Fibroblast of lung (primary cell): ENCODE data around the gene SNRK. TPM values are rescaled to one million over a fixed set of nuclear protein-coding genes. Genes with fewer than 3 reads are reported as not detected.

Experiments
- DNase-seq, 2 donors: peaks; one replicate each; pipeline versions ENCODE4 v3.0.0 to v3.0.0-alpha.2; 2010; ENCODE audit warnings: low read depth in 2 of 2
- H2AFZ ChIP-seq: 2 replicates; pipeline ENCODE4 v1.5.1; 2012; ENCODE audit warnings: low read length, control low read depth, inconsistent platforms
- H3K27ac ChIP-seq: 2 replicates; pipeline ENCODE4 v1.5.1; 2011; ENCODE audit warnings: low read length, control low read depth; ENCODE audit not compliant: insufficient read depth
- H3K27me3 ChIP-seq: 2 replicates; pipeline ENCODE4 v1.5.1; 2011; ENCODE audit warnings: mild to moderate bottlenecking, low read length; ENCODE audit not compliant: control insufficient read depth, insufficient read depth
- H3K36me3 ChIP-seq: 2 replicates; pipeline ENCODE4 v1.5.1; 2011; ENCODE audit warnings: low read length; ENCODE audit not compliant: control insufficient read depth, insufficient read depth
- H3K4me1 ChIP-seq: 2 replicates; pipeline ENCODE4 v1.5.1; 2011; ENCODE audit warnings: low read length; ENCODE audit not compliant: control insufficient read depth, insufficient read depth; ENCODE audit errors: extremely low read depth
- H3K4me2 ChIP-seq: 2 replicates; pipeline ENCODE4 v1.5.1; 2011; ENCODE audit warnings: low read length, control low read depth; ENCODE audit not compliant: insufficient read depth; ENCODE audit errors: extremely low read depth
- H3K4me3 ChIP-seq, 4 experiments: fragments of 200-600 bp in 1 of 4; sonication (generic) in 1 of 4; replicated peaks in 1 of 4; 2 replicates each; pipeline ENCODE4 v1.5.1; 2011 to 2016; ENCODE audit warnings: low read length in 4 of 4, low read depth in 3 of 4, mild to moderate bottlenecking in 3 of 4, control low read depth in 2 of 4, inconsistent platforms in 1 of 4, mixed read lengths in 1 of 4; ENCODE audit not compliant: insufficient read depth in 1 of 4; ENCODE audit errors: control extremely low read depth in 1 of 4
- H3K79me2 ChIP-seq: 2 replicates; pipeline ENCODE4 v1.5.1; 2012; ENCODE audit warnings: mild to moderate bottlenecking, low read length, inconsistent platforms; ENCODE audit not compliant: control insufficient read depth, insufficient read depth
- H3K9ac ChIP-seq: 2 replicates; pipeline ENCODE4 v1.5.1; 2011; ENCODE audit warnings: mild to moderate bottlenecking, low read length, control low read depth; ENCODE audit not compliant: insufficient read depth
- H3K9me3 ChIP-seq: 2 replicates; pipeline ENCODE4 v1.5.1; 2012; ENCODE audit warnings: low read depth, low read length; ENCODE audit not compliant: control insufficient read depth, insufficient read depth
- H4K20me1 ChIP-seq: 2 replicates; pipeline ENCODE4 v1.5.1; 2011; ENCODE audit warnings: low read length; ENCODE audit not compliant: control insufficient read depth, insufficient read depth; ENCODE audit errors: extremely low read depth
- CTCF ChIP-seq, 2 donors: IDR thresholded peaks in 1 of 2; conservative IDR thresholded peaks in 1 of 2; 1 replicate in 1 of 2; 2 replicates in 1 of 2; pipeline ENCODE4 v1.5.1; 2011 to 2012; ENCODE audit warnings: low read length in 2 of 2, control low read depth in 1 of 2, inconsistent platforms in 1 of 2, low read depth in 1 of 2, mild to moderate bottlenecking in 1 of 2
- EZH2 ChIP-seq: IDR thresholded peaks from 2 replicates; pipeline ENCODE4 v1.5.1; 2012; ENCODE audit warnings: low read length, control low read depth, mild to moderate bottlenecking; ENCODE audit errors: missing control alignments
- polyA plus RNA-seq, 2 donors: library from polyadenylated mRNA; depleted of rRNA in 1 of 2; stranded (reverse) in 1 of 2; unstranded in 1 of 2; fragments of >200 nt; gene quantifications; 2 replicates each; pipeline ENCODE4 v1.2.1, GENCODE V29; 2011 to 2012; ENCODE audit warnings: missing spikeins in 1 of 2
- total RNA-seq: library from RNA; depleted of rRNA; stranded (reverse); fragments of >200 nt; gene quantifications from 2 replicates; pipeline ENCODE4 v1.2.1, GENCODE V29; 2014

SNRK gene
- total and polyA plus RNA-seq, 2 donors (not counting 1 experiment from before 2014, with no cell fraction given): 11.9 to 22.6 TPM

DNA sequence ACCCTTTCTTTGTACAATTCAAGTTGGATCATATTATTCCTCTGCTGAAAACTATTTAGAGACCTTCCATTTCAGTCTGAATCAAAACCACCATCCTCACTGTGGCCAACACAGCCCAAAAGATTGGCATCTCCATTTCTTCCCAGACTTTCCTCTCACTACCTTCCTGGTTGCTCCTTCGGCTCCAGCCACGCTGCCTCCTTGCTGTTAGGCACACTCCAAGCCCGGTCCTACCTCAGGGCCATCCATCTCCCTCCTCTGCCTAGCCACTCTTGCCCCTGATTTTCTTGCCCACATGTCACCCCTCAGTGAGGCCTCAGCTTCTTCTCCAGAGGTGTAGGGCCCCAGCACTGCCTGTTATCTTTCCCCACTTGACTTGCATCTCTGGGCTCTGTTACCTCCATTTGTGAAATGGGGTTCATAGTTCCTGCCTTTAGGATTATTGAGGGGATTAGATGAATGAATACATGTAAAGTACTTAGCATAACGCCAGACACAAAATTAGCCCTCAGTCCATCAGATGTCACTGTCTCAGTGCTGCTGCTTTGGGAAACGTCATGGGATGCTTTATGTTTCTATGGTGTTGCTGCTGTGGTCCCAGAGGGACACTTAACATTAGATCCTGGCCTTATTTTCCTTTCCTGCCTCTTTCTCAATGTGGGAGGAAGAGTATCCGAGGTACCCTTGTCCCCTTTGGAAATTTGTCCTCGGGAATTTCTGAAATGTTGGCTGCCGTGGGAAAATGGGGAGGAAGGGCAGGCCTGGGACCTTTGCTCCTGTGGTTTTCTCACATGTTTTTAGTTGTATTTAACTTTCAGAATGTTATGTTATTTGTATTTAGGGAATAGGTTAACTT, 31.3 kb downstream of the SNRK start:
- no peaks in the 10 kb centered on the region for H3K36me3 ChIP-seq
- no peak overlapping the region for H3K4me3 ChIP-seq
- TF ChIP-seq EZH2 (no peak), CTCF (conservative IDR thresholded peaks at IDR 0.05 in 1 of 2, IDR thresholded peaks at IDR 0.05 in 1 of 2; ENCODE audit: low read depth in 1 of 2, low read length in 2 of 2) (no peak)
- DNase-seq: peak in 1 of 2 donors; percentile 66
- H2AFZ ChIP-seq: no peak overlapping the region
- H3K4me2 ChIP-seq: peak overlapping the region; percentile 8
- peaks cover 11% of the 10 kb centered on the region for H3K4me1 ChIP-seq
- no peak overlapping the region for H3K9ac ChIP-seq
- H4K20me1 ChIP-seq: no peaks in the 10 kb centered on the region
- H3K9me3 ChIP-seq: no peaks in the 10 kb centered on the region
- no peaks in the 10 kb centered on the region for H3K79me2 ChIP-seq
- peak overlapping the region; percentile 52 for H3K27ac ChIP-seq
- no peaks in the 10 kb centered on the region for H3K27me3 ChIP-seq

DNA sequence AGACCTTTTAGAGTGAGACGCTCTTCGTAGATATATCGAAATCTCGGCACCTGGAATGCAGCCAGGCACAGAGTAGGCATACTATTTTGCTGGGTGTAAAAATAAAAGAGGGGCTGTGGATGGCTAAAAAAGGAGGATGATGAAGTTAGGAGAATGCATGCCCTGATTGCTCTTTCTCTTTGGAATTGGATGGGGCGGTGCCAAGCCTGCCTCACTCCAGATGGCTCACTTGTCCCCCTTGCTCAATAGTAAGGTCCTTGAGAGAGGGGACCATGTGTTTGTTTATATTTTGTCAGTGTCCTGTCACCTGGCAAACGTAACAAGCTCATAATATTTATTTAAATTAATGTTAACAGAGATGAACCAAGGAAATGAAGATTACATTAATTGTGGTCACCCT, 33.0 kb downstream of the SNRK start:
- Histone ChIP-seq H4K20me1 (no peaks in the 10 kb centered on the region), H2AFZ (no peak overlapping the region), H3K79me2 (peaks cover 5% of the 10 kb centered on the region), H3K27ac (no peak overlapping the region), H3K4me1 (peaks cover 11% of the 10 kb centered on the region), H3K36me3 (no peaks in the 10 kb centered on the region), H3K4me3 (no peak overlapping the region), H3K27me3 (no peaks in the 10 kb centered on the region), H3K4me2 (no peak overlapping the region), H3K9me3 (no peaks in the 10 kb centered on the region), H3K9ac (no peak overlapping the region)
- no peak for TF ChIP-seq CTCF (conservative IDR thresholded peaks at IDR 0.05 in 1 of 2, IDR thresholded peaks at IDR 0.05 in 1 of 2; ENCODE audit: low read depth in 1 of 2, low read length in 2 of 2)
- no peak for TF ChIP-seq EZH2
- peak in 1 of 2 donors; percentile 22 for DNase-seq

DNA sequence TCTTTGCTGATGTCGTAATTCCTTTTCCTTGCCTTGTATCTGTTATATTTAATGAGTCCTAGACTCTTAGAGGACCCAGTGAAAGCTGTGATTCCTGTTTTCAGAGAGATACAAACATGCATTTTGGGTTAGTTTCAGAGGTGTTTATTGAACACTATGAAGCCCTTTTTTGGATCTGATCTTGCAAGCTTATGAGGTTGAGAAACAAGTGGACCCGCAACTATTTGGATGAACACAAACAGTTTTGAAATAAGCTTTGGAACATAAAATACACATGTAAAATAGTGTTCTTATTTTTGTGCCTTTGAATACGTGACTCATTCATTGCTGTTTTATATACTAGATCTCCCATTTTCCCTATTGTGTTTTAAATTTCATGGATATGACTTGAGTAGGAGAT, 33.5 kb downstream of the SNRK start:
- Histone ChIP-seq H3K4me2 (no peak overlapping the region), H3K27ac (no peak overlapping the region), H3K4me1 (peaks cover 11% of the 10 kb centered on the region), H3K9me3 (no peaks in the 10 kb centered on the region), H3K27me3 (no peaks in the 10 kb centered on the region), H3K9ac (no peak overlapping the region), H3K4me3 (no peak overlapping the region), H3K36me3 (no peaks in the 10 kb centered on the region), H3K79me2 (peaks cover 5% of the 10 kb centered on the region), H2AFZ (no peak overlapping the region), H4K20me1 (no peaks in the 10 kb centered on the region)
- no peak for TF ChIP-seq CTCF (conservative IDR thresholded peaks at IDR 0.05 in 1 of 2, IDR thresholded peaks at IDR 0.05 in 1 of 2; ENCODE audit: low read depth in 1 of 2, low read length in 2 of 2)
- no peak for TF ChIP-seq EZH2
- peak in 1 of 2 donors; percentile 21 for DNase-seq
